ENCODE results near the gene PPP1R15A. TPM values are rescaled to one million over a fixed set of nuclear protein-coding genes. Genes with fewer than 3 reads are reported as not detected.

The PPP1R15A gene
- total and polyA plus RNA-seq, 2 experiments from 2014 or later, result 14.0 to 15.8 TPM

- TF ChIP-seq EZH2phosphoT487 (IDR thresholded peaks at IDR 0.05; ENCODE audit: unreplicated experiment) (no peak), CTCF (conservative IDR thresholded peaks at IDR 0.05; ENCODE audit: low read depth in 2 of 2) (no peak), EZH2 (IDR thresholded peaks at IDR 0.05; ENCODE audit: low read depth, unreplicated experiment) (no peak), POLR2AphosphoS5 (IDR thresholded peaks at IDR 0.05; ENCODE audit: low read depth) (no peak), REST (IDR thresholded peaks at IDR 0.05; ENCODE audit: unreplicated experiment) (no peak), ETS1 (IDR thresholded peaks at IDR 0.05) (peak; percentile 97), ZNF114 (CRISPR knock-in tag; IDR thresholded peaks at IDR 0.05) (no peak), STAT1 (IDR thresholded peaks at IDR 0.05; ENCODE audit: unreplicated experiment) (no peak), CREB1 (CRISPR knock-in tag; IDR thresholded peaks at IDR 0.05; ENCODE audit: low read depth) (peak; percentile 47; the same call in 1 of the 2 replicates), ZNF462 (CRISPR knock-in tag; IDR thresholded peaks at IDR 0.05) (no peak), NANOG (IDR thresholded peaks at IDR 0.05; ENCODE audit: borderline replicate concordance) (no peak)
- Histone ChIP-seq H3F3A (replicated peaks; ENCODE audit: low read depth) (peaks cover 9% of the 10 kb centered on the region), H3K27ac (ENCODE audit: low read depth) (peak overlapping the region; percentile 3; the same call in 1 of the 2 replicates), H3K36me3 (ENCODE audit: insufficient read depth) (no peaks in the 10 kb centered on the region; the same call in 1 of the 2 replicates), H3K9me2 (ENCODE audit: insufficient read depth) (no peaks in the 10 kb centered on the region), H3K79me2 (replicated peaks; ENCODE audit: insufficient read depth) (peaks cover 19% of the 10 kb centered on the region), H3K27me3 (ENCODE audit: insufficient read depth) (no peaks in the 10 kb centered on the region), H3K4me2 (peak overlapping the region; percentile 95), H3K4me1 (ENCODE audit: insufficient read depth) (peaks cover 9% of the 10 kb centered on the region), H2AFZ (no peak overlapping the region), H4K20me1 (replicated peaks; ENCODE audit: insufficient read depth) (no peaks in the 10 kb centered on the region), H3K4me3 (peak overlapping the region; percentile 75)
- H3K27me3 Mint-ChIP-seq (ENCODE audit: insufficient read depth, low read depth, poor library complexity), result peaks cover 20% of the 10 kb centered on the region
- DNase-seq (ENCODE audit: low spot score) (peak; percentile 58), ATAC-seq (peak; percentile 19)
- H3K27ac Mint-ChIP-seq, result peak overlapping the region; percentile 94
- H3K9me3 Mint-ChIP-seq, result no peaks in the 10 kb centered on the region
- H3K4me1 Mint-ChIP-seq, result peaks cover 5% of the 10 kb centered on the region; the same call in 2 of the 3 replicates
- H3K36me3 Mint-ChIP-seq (ENCODE audit: low read depth), result peaks cover 25% of the 10 kb centered on the region
- peak overlapping the region; percentile 97 for H3K4me3 Mint-ChIP-seq
Measured at GRCh38 chr19:48900477-48901406, 28.5 kb downstream of the PPP1R15A start.
